ENCODE measurements around the gene TEAD1.

DNA sequence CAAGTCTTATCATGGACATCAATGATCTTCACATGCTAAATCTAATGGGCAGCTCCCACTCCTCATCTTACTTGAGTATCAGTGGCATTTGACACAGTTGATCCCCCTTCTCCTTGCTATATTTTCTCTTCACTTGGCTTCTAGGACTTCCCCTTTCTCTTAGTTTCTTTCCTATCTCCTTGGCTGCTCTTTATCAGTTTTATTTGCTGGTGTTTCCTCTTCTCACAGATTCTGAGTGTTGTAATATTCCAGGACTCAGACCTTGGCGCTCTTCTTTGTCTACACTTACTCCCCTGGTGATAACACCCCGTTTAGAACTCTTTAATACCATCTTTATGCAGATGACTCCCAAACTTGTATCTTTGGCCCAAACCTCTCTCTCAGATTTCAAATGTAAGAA is 301.0 kb downstream of the TEAD1 start:
- TF ChIP-seq, protein P1, sequence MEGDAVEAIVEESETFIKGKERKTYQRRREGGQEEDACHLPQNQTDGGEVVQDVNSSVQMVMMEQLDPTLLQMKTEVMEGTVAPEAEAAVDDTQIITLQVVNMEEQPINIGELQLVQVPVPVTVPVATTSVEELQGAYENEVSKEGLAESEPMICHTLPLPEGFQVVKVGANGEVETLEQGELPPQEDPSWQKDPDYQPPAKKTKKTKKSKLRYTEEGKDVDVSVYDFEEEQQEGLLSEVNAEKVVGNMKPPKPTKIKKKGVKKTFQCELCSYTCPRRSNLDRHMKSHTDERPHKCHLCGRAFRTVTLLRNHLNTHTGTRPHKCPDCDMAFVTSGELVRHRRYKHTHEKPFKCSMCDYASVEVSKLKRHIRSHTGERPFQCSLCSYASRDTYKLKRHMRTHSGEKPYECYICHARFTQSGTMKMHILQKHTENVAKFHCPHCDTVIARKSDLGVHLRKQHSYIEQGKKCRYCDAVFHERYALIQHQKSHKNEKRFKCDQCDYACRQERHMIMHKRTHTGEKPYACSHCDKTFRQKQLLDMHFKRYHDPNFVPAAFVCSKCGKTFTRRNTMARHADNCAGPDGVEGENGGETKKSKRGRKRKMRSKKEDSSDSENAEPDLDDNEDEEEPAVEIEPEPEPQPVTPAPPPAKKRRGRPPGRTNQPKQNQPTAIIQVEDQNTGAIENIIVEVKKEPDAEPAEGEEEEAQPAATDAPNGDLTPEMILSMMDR (IDR thresholded peaks at IDR 0.05), result no peak
- TF ChIP-seq ZSCAN20 (CRISPR knock-in tag; IDR thresholded peaks at IDR 0.05) (no peak), JUNB (IDR thresholded peaks at IDR 0.05) (no peak), MYC (IDR thresholded peaks at IDR 0.05; ENCODE audit: borderline replicate concordance, low read length) (no peak), CHD4 (IDR thresholded peaks at IDR 0.05; ENCODE audit: borderline replicate concordance) (no peak), POLR2A (IDR thresholded peaks at IDR 0.05; ENCODE audit: low read length) (no peak)

Data from A549 (cell line).